IPS-18c (cell line): ENCODE results near the gene MAP2K5.
A peak's percentile ranks its signal among the peaks of the same experiment; 100 is the strongest.

Experiments used
- H3K4me3 ChIP-seq: 2 replicates; pipeline ENCODE4 v1.7.0; 2013; ENCODE audit warnings: low read depth, mild to moderate bottlenecking, low read length, moderate library complexity; ENCODE audit not compliant: insufficient read depth
- H3K9me3 ChIP-seq: one replicate; pipeline ENCODE4 v1.6.1; 2013; ENCODE audit warnings: mild to moderate bottlenecking, low read length, moderate library complexity; ENCODE audit not compliant: control insufficient read depth, insufficient read depth

Gene MAP2K5

GRCh38 chr15:67834581-67835296 is 292.2 kb downstream of the MAP2K5 start:
- peaks cover 2% of the 10 kb centered on the region for H3K9me3 ChIP-seq
- H3K4me3 ChIP-seq: peak overlapping the region; percentile 58

- peak overlapping the region; percentile 58 for H3K4me3 ChIP-seq
- peaks cover 2% of the 10 kb centered on the region for H3K9me3 ChIP-seq
These were observed 293.0 kb downstream of the MAP2K5 start for GRCh38 chr15:67835297-67836133.

- Histone ChIP-seq H3K9me3 (peaks cover 2% of the 10 kb centered on the region), H3K4me3 (peak overlapping the region; percentile 58; the same call in 1 of the 2 replicates)
These were observed 293.6 kb downstream of the MAP2K5 start for GRCh38 chr15:67836134-67836455.

- Histone ChIP-seq H3K4me3 (no peak overlapping the region), H3K9me3 (peaks cover 2% of the 10 kb centered on the region)
These were observed 294.0 kb downstream of the MAP2K5 start for GRCh38 chr15:67836477-67836876.

- Histone ChIP-seq H3K9me3 (peaks cover 2% of the 10 kb centered on the region), H3K4me3 (no peak overlapping the region)
These were observed 294.5 kb downstream of the MAP2K5 start for GRCh38 chr15:67836955-67837354.

- Histone ChIP-seq H3K4me3 (peak overlapping the region; percentile 35; the same call in 1 of the 2 replicates), H3K9me3 (peaks cover 2% of the 10 kb centered on the region)
These were observed 296.4 kb downstream of the MAP2K5 start for GRCh38 chr15:67838789-67839332.

- peak overlapping the region; percentile 47; the same call in 1 of the 2 replicates for H3K4me3 ChIP-seq
- peaks cover 2% of the 10 kb centered on the region for H3K9me3 ChIP-seq
These were observed 297.0 kb downstream of the MAP2K5 start for GRCh38 chr15:67839499-67839928.

GRCh38 chr15:67839929-67840748 is 297.6 kb downstream of the MAP2K5 start, which contains the start of gene RNU6-1:
Gene RNU6-1, minus strand, starts transcription at chr15:67840045.
- Histone ChIP-seq H3K4me3 (peak within 1 kb of the TSS; percentile 84), H3K9me3 (no peaks in the 10 kb centered on the region)

GRCh38 chr15:67840749-67841512 is 298.4 kb downstream of the MAP2K5 start:
- H3K9me3 ChIP-seq: no peaks in the 10 kb centered on the region
- H3K4me3 ChIP-seq: peak overlapping the region; percentile 84

GRCh38 chr15:67841513-67841762 is 298.9 kb downstream of the MAP2K5 start:
- Histone ChIP-seq H3K4me3 (peak overlapping the region; percentile 84; the same call in 1 of the 2 replicates), H3K9me3 (no peaks in the 10 kb centered on the region)

- no peaks in the 10 kb centered on the region for H3K9me3 ChIP-seq
- no peak overlapping the region for H3K4me3 ChIP-seq
These were observed 300.6 kb downstream of the MAP2K5 start for GRCh38 chr15:67843092-67843501.

- H3K9me3 ChIP-seq: no peaks in the 10 kb centered on the region
These were observed 301.3 kb downstream of the MAP2K5 start for GRCh38 chr15:67843571-67844387.

GRCh38 chr15:67845974-67846373 is 303.5 kb downstream of the MAP2K5 start:
- Histone ChIP-seq H3K9me3 (no peaks in the 10 kb centered on the region), H3K4me3 (no peak overlapping the region)

More at GRCh38 chr15:67843571-67844387, 301.3 kb downstream of the MAP2K5 start:
- H3K4me3 ChIP-seq: no peak overlapping the region

- Histone ChIP-seq H3K9me3 (no peaks in the 10 kb centered on the region), H3K4me3 (no peak overlapping the region)
These were observed 307.0 kb downstream of the MAP2K5 start for GRCh38 chr15:67849538-67849937.

GRCh38 chr15:67850336-67850735 is 307.8 kb downstream of the MAP2K5 start:
- Histone ChIP-seq H3K4me3 (no peak overlapping the region), H3K9me3 (no peaks in the 10 kb centered on the region)

- no peaks in the 10 kb centered on the region for H3K9me3 ChIP-seq
- no peak overlapping the region for H3K4me3 ChIP-seq
These were observed 308.6 kb downstream of the MAP2K5 start for GRCh38 chr15:67850994-67851571.
